GM12873 (cell line): ENCODE results near the gene LHX6.

ENCODE experiments used
- CTCF ChIP-seq: IDR thresholded peaks from 2 replicates; pipeline ENCODE4 v1.5.1; 2012; ENCODE audit warnings: low read depth, mild to moderate bottlenecking, moderate library complexity, low read length, control low read depth; ENCODE audit not compliant: insufficient read depth; ENCODE audit errors: missing control alignments

Gene LHX6

DNA sequence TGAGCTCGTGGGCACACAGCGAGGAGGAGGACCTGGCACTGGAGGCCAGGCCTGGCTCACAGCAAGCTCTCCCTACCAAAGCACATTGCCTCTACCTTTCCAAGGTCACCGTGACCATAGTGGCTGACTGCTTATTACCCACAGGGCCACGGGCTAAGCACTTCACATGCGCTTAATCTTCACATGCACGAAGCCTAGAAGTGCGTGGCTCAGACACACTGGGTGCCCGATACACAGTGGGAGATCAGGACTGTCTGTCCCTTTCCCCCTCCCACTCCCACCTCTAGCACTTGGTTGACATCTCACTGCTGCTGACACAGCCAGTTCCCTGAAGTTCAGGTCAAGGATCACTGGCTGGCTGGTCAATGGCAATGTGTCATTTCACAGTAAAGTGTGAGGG is 23.6 kb downstream of the LHX6 start:
- TF ChIP-seq CTCF: no peak

- no peak for TF ChIP-seq CTCF
Observed at GRCh38 chr9:122204491-122204890, 24.3 kb downstream of the LHX6 start.

DNA sequence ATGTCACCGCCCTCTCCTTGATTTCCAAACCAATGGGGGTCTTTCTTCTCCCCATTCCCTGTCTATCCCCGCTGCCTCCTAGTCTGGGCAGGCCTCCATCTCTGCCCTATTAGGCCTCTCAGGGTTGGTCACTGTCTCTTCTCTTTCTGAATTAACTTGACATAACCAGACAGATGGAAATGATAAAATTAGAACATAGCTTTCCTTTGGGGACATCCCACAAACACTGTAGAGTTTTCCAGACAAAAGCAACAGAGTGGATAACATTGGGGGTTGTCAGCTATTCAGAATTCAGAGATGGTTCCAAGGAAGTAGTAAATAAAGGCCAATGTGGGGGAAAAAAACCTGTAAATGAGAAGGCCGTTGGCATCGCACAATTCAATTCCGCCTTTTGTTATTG is 24.7 kb downstream of the LHX6 start:
- TF ChIP-seq CTCF: no peak

- TF ChIP-seq CTCF: no peak
Observed at GRCh38 chr9:122202111-122202510, 26.6 kb downstream of the LHX6 start.

- no peak for TF ChIP-seq CTCF
Observed at GRCh38 chr9:122201641-122202040, 27.1 kb downstream of the LHX6 start.

DNA sequence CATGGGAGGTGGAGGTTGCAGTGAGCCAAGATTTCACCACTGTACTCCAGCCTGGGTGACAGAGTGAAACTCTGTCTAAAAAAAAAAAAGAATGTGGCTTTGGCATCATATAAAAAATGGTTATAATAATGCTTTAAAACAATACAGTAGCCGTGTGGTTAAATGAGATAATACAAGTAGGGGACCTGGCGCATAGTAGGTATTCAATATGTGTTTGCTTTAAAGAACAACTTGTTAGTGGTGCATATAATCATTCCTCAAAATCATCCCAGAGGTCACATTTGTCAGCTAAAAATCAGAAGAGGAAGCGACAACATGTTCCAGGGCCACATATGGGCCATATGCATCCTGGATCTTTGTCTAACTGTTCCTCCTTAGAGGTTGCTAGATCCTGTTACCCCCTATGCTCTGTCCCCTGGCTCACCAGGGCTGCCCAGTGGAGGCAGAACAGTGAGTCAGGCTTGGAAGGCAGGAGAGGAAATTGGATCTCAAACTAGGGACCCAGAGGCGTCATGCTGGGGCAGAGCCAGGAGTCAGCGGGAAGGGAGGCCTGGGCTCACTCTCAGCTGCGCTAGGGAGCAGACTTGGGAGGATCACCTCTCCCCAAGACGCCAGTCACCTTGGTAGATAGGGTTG is 27.7 kb downstream of the LHX6 start:
- TF ChIP-seq CTCF: no peak

GRCh38 chr9:122197882-122198281 is 30.9 kb downstream of the LHX6 start:
- no peak for TF ChIP-seq CTCF
